Measurements from ENCODE around the gene CHD5. TPM values are rescaled to one million over a fixed set of nuclear protein-coding genes. Genes with fewer than 3 reads are reported as not detected.

Gene CHD5
- polyA plus RNA-seq, 6 donors from 2014 or later: not detected

DNA sequence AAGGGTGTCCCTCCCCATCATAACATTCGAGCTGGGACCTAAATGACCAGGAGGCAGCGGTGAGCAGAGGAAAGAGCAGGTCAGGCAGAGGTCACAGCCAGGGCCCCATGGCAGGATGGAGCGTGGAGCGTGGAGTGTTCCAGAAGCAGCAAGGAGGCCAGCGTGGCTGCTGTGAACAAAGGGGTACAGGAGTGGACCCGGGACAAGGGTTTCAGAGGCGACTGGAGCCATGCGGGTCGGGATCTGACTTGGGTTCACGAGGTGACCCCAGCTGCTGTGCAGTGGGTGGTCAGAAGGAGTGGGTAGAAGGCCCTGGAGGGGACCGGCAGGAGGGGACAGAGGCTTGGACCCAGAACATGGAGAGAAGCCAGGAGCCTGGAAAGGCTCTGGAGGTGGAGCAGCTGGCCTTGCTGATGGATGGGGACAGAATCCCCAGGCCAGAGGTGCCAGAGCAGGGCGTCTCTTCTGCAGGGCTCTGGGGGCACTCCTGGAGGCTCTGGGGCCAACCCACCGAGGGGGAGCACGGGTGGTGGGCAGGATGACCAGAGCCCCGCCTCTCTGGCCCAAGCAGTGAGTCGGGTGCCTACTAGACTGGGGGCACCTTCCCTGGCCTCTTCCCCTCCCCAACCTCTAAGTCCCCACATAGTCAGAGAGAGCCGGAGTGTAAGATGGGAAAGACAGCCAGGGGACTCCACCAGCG lies 2.3 kb downstream of the CHD5 start:
- Mint-ChIP-seq H3K9me3 (peaks cover 0 to 1% (median 0%) of the 10 kb centered on the region in 7 donors), H3K4me1 (peaks cover 24 to 26% (median 24%) of the 10 kb centered on the region in 3 donors), H3K27ac (peak overlapping the region in 1 of 6 donors; percentile 8), H3K27me3 (peaks cover 12 to 40% (median 38%) of the 10 kb centered on the region in 3 donors), H3K36me3 (peaks cover 0 to 8% of the 10 kb centered on the region in 2 donors), H3K4me3 (peak overlapping the region in 6 of 8 donors; percentile 29 to 84 (median 57))
- ATAC-seq (ENCODE audit: low read depth in 2 of 2) (no peak), DNase-seq (no peak)

DNA sequence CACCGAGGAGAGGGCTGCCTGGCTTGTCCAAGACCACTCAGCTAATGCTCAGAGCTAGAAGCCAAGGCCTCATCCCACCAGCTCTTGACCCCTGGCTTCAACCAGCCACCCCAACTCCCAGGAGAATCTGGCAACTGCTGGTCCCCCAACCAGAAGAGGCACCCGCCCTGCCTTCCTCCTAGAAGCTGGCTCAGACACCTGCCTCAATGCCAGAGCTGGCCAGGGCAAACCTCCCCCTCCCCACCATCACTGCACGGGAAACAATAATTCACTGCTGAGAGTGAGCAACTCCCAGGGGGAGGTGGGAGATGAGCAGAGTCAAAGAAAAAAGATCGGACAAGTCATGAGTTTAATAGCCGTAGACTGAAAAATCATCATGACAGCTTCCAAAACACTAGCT lies 3.3 kb downstream of the CHD5 start:
- Mint-ChIP-seq H3K4me1 (peaks cover 22 to 23% (median 23%) of the 10 kb centered on the region in 3 donors), H3K4me3 (no peak overlapping the region), H3K27ac (no peak overlapping the region), H3K36me3 (peaks cover 0 to 8% of the 10 kb centered on the region in 2 donors), H3K27me3 (peaks cover 12 to 43% (median 36%) of the 10 kb centered on the region in 3 donors), H3K9me3 (peaks cover 0 to 1% (median 0%) of the 10 kb centered on the region in 7 donors)
- ATAC-seq (ENCODE audit: low read depth in 2 of 2): no peak
- DNase-seq: no peak

DNA sequence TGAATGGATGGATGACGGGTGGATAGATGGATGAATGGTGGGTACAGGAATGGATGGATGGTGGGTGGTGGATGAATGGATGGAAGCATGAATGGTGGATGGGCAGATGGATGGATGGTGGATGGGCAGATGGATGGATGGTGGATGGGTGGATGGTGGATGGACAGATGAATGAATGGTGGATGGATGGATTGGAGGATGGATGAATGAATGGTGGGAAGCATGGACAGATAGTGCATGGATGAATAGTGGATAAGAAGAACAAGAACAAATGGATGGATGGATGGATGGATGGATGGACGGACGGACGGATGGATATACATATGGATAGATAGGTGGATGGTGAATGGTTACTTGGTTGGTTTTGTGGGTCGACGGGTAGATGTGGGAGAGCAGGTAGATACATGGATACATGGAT lies 4.7 kb downstream of the CHD5 start:
- Mint-ChIP-seq H3K4me1 (peaks cover 9 to 11% (median 11%) of the 10 kb centered on the region in 3 donors), H3K36me3 (peaks cover 0 to 8% of the 10 kb centered on the region in 2 donors), H3K27me3 (peaks cover 8 to 37% (median 31%) of the 10 kb centered on the region in 3 donors), H3K27ac (no peak overlapping the region), H3K4me3 (no peak overlapping the region), H3K9me3 (no peaks in the 10 kb centered on the region)
- DNase-seq (no peak), ATAC-seq (ENCODE audit: low read depth in 2 of 2) (no peak)

DNA sequence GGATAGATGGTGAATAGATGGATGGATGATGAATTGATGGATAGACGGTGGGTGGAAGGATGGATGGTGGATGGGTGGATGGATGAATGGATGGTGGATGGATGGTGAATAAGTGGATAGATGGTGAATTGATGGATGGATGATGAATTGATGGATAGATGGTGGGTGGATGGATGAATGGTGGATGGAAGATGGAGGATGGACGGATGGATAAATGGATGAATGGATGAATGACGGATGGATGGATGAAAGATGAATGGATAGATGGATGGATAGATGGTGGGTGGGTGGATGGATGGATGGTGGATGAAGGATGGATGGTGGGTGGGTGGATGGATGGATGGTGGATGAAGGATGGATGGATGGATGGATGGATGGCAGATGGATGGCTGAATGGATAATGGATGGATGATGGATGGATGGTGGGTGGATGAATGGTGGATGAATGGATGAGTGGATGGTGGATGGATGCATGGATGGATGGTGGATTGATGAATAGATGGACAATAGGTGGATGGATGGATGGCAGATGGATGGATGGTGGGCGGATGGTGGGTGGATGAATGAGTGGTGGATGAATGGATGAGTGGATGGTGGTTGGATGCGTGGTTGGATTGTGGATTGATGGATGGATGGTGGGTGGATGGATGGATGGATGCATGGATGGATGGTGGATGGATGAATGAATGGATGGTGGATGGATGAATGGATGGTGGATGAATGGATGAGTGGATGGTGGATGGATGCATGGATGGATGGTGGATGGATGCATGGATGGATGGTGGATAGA lies 5.3 kb downstream of the CHD5 start:
- Mint-ChIP-seq H3K4me1 (peaks cover 9 to 11% (median 11%) of the 10 kb centered on the region in 3 donors), H3K9me3 (no peaks in the 10 kb centered on the region), H3K27ac (no peak overlapping the region), H3K27me3 (peaks cover 8 to 41% (median 31%) of the 10 kb centered on the region in 3 donors), H3K36me3 (peaks cover 0 to 8% of the 10 kb centered on the region in 2 donors), H3K4me3 (no peak overlapping the region)
- ATAC-seq (ENCODE audit: low read depth in 2 of 2): no peak
- DNase-seq: no peak

DNA sequence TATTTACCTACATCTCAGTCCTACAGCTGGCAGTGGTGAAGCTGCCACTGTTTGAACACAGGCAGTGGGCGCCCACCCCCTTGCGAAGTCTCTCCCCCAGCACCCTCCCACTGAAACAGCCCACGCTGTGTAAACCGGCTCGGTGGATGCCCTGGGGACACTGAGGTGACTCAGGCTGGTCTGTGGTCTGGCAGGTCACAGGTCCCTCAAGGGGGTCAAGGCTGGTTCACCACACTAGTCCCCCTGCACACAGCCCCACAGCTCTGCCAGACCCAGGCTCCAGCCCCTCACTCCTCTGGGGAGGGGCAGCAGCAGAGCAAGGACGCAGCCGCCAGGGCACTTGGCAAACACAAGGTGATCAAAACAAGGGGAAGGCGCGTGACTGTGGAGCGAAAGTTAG lies 7.6 kb downstream of the CHD5 start:
- Mint-ChIP-seq H3K27me3 (peaks cover 5 to 34% (median 26%) of the 10 kb centered on the region in 3 donors), H3K27ac (no peak overlapping the region), H3K9me3 (no peaks in the 10 kb centered on the region), H3K36me3 (peaks cover 0 to 4% of the 10 kb centered on the region in 2 donors), H3K4me3 (no peak overlapping the region), H3K4me1 (peaks cover 1 to 2% (median 1%) of the 10 kb centered on the region in 3 donors)
- no peak for DNase-seq
- ATAC-seq (ENCODE audit: low read depth in 2 of 2): no peak

DNA sequence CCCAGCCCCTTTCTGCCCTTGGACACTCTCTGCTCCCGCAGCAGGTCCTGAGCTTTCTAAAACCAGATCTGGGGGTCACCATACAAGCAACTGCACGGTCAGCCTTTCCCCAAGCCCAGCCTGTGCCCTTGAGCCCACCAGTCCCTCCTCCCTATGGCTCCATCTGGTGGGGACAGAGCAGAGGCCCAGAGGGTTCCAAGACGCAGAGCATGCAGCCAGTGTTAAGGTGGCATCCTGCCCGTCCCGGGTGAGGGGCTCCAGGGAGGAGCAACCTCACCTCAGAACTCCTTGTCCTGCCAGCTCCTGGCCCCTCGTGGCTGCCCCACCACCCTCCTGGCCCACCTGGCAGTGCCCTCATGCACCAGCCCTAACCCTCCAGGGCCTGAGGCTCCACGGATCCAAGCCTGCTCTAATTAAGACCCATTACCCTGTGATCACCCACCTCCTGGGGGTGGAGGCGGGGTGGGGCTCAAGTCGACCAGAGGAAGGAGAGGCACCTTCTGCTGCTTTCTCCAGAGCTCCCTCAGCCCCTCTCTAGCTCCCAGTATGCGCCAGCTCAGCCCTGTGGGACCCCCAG lies 8.5 kb downstream of the CHD5 start:
- Mint-ChIP-seq H3K27ac (no peak overlapping the region), H3K36me3 (no peaks in the 10 kb centered on the region), H3K4me3 (no peak overlapping the region), H3K9me3 (no peaks in the 10 kb centered on the region), H3K4me1 (no peaks in the 10 kb centered on the region), H3K27me3 (peaks cover 0 to 29% (median 28%) of the 10 kb centered on the region in 3 donors)
- ATAC-seq (ENCODE audit: low read depth in 2 of 2) (no peak), DNase-seq (no peak)

DNA sequence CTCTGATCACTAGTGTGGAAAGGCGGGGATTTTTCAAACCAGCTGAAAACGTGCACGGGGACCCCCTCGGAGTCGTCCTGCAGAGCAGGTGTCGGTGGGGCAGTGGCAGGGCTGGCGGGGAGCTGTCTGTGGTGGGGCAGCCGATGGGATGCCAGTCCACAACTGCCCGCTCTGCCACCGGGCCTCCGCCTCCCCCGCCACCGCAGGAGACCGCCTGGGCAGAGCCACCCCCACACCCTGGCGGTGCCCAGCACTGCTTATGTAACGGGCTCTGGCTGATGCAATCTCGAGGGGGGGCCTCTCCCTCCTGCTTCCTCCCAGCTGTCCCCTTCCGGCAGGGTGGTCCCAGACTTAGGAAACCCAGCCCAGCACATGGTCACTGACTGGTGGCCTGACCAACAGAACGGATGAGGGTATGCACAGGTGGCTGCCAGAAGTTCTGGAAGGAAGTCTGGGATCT lies 9.3 kb downstream of the CHD5 start:
- ATAC-seq (ENCODE audit: low read depth in 2 of 2) (no peak), DNase-seq (no peak)
- peaks cover 0 to 34% (median 31%) of the 10 kb centered on the region in 3 donors for H3K27me3 Mint-ChIP-seq
- no peaks in the 10 kb centered on the region for H3K4me1 Mint-ChIP-seq
- H3K27ac Mint-ChIP-seq: no peak overlapping the region
- no peaks in the 10 kb centered on the region for H3K9me3 Mint-ChIP-seq
- H3K36me3 Mint-ChIP-seq: no peaks in the 10 kb centered on the region
- H3K4me3 Mint-ChIP-seq: no peak overlapping the region

DNA sequence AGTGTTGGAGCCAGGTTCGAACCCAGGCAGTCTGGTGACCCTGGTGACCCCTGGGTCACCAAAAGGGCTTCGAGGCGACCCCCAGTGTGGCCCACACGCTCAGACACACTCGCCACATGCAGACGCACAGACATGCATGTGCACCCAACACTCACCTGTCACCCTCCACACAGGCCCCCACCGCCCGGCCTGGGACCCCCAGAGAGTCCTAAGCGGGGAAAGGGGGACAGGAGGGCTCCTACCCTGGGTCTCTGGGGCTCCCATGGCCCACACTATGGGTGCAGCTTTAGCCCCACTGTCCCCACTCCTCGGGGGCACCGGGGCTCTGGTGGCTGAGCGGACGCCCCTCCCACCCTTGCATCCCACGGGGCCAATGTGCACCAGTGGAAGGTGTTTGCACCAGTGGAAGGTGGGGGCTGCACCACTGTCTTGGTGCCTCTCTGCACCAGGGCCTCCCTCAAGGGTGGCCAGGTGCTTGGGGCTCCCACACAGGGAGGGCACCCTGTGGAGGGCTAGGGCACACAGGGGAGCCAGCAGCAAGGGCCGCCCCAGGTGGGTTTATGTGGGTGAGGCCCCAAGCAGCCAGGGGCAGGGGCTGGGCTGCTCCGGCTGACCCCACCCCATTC lies 9.9 kb downstream of the CHD5 start:
- Mint-ChIP-seq H3K4me3 (no peak overlapping the region), H3K27ac (no peak overlapping the region), H3K4me1 (no peaks in the 10 kb centered on the region), H3K36me3 (no peaks in the 10 kb centered on the region), H3K9me3 (no peaks in the 10 kb centered on the region), H3K27me3 (peaks cover 0 to 39% (median 36%) of the 10 kb centered on the region in 3 donors)
- ATAC-seq (ENCODE audit: low read depth in 2 of 2) (no peak), DNase-seq (no peak)

DNA sequence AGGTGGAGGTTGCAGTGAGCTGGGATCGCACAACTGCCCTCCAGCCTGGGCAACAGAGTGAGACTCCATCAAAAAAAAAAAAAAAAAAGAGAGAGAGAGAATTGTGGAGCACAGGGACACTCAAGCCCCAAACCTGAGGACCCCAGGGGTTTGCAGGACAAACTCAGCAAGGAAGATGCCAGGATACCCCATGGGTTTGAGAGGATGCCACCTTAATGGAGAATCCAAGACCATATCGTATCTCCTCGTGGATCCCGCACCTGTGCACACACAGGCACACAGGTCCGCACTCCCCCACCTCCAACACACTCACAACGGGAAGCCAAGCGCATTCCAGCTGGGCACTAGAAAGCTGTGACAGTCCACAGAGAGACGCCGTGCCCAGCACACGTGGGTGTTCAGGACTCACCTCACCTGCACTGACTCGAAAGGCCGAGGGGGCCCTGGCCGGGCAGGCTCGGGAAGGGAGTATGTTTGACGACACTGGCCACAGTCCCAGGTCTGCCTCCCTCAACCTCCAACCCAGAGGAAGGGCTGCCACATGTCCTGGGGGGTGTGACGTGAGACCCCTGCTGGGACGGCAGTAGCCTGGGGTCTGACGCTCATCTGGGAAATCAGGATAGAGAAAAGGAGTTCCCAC lies 11.1 kb downstream of the CHD5 start:
- H3K9me3 Mint-ChIP-seq: no peaks in the 10 kb centered on the region
- no peaks in the 10 kb centered on the region for H3K36me3 Mint-ChIP-seq
- H3K4me3 Mint-ChIP-seq: peak overlapping the region in 1 of 8 donors; percentile 69
- no peaks in the 10 kb centered on the region for H3K4me1 Mint-ChIP-seq
- ATAC-seq (ENCODE audit: low read depth in 2 of 2) (no peak), DNase-seq (no peak)
- no peak overlapping the region for H3K27ac Mint-ChIP-seq
- H3K27me3 Mint-ChIP-seq: peaks cover 0 to 48% (median 36%) of the 10 kb centered on the region in 3 donors

DNA sequence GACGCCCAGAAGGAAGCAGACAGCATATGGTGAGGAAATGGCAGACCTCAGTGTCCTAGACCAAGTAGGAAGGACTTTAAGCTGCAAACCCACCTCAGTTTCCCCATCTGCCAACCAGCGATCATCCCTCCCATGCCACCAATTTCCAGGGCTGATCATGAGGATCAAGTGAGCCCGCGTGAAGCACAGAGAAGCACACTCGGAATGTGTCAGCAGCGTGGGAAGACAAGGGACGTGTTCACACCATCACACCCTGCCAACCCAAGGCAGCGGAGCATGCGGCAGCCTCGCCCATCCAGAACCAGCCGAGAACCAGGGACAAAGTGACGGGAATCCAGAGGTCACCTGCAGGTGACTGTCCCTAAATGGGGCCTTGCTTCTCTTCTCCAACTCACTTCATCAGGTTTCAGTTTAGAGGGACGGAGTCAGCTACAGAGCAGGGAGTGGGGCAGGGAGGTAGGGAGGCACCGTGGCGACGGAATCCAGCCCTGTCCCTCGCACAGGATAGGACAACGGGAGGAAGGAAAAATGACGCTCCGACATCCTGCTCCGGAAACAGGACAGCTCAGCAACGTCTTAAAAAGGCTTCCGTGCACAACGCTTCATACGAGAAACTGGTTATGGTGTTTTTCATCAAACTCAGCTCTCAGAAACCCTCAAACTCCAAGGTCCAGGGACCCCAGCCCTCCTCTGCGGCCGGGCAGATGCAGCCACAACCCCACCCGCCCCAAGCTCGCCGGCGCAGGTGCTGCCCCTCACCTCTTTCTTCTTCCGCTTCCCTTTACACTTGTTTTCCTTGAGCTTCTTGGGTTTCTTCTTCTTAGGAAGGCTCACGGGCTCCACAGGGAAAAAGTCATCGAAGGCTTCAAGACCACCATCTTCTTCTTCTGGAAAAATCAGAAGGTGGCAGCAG lies 12.5 kb downstream of the CHD5 start:
- no peaks in the 10 kb centered on the region for H3K4me1 Mint-ChIP-seq
- ATAC-seq (ENCODE audit: low read depth in 2 of 2) (no peak), DNase-seq (no peak)
- no peak overlapping the region for H3K27ac Mint-ChIP-seq
- H3K27me3 Mint-ChIP-seq: peaks cover 4 to 48% (median 36%) of the 10 kb centered on the region in 3 donors
- no peaks in the 10 kb centered on the region for H3K9me3 Mint-ChIP-seq
- H3K4me3 Mint-ChIP-seq: no peak overlapping the region
- no peaks in the 10 kb centered on the region for H3K36me3 Mint-ChIP-seq

DNA sequence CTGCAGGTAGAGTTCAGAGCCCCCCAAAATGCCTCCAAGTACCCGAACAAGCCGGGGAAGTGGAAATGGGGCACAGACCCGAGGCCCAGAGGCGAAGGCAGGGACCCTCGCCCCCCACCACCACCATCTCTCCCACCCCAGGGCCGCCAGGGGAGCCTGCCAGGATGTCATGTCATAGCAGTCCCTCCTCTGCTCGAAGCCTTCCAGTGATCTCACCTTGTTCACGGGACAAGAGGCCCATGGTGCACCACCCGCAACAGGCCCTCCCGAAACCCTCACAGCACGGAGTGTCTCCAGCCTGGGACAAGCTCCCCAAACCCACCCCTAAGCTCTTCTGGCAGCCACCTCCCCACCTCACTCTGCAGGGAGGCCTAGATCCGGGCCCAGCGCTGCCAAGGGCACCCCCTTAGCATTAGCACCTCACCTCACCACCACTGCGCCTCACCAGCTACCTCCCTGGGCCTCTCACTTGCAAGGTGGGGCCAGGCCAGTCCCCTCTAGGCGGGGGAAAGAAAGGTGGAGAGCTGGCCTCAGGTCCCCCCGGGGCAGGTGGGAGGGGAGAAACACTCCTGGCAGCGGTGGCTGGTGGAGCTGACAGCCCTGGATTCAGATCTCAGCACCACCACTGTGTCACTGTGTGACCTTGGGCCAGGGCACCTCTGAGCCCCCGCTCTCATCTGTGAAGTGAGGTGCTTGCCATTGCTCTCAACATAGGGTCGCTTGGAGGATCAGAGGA lies 13.3 kb downstream of the CHD5 start:
- H3K4me3 Mint-ChIP-seq: no peak overlapping the region
- peaks cover 4 to 48% (median 35%) of the 10 kb centered on the region in 3 donors for H3K27me3 Mint-ChIP-seq
- no peaks in the 10 kb centered on the region for H3K4me1 Mint-ChIP-seq
- H3K9me3 Mint-ChIP-seq: no peaks in the 10 kb centered on the region
- ATAC-seq (ENCODE audit: low read depth in 2 of 2) (no peak), DNase-seq (no peak)
- H3K36me3 Mint-ChIP-seq: no peaks in the 10 kb centered on the region
- no peak overlapping the region for H3K27ac Mint-ChIP-seq

Measured in naive B cell (primary cell).